GM18870 (cell line): ENCODE results near the gene SETD7.

ENCODE experiments used
- ATAC-seq: cut with Tn5 transposase; IDR thresholded peaks from one replicate; pipeline ENCODE4 v1.9.1; 2021; ENCODE audit warnings: moderate library complexity; ENCODE audit not compliant: unreplicated experiment

Gene SETD7

GRCh38 chr4:139514382-139515059 is 41.5 kb downstream of the SETD7 start:
- no peak for ATAC-seq

GRCh38 chr4:139511320-139511719 is 44.7 kb downstream of the SETD7 start:
- no peak for ATAC-seq

GRCh38 chr4:139509727-139510410 is 46.1 kb downstream of the SETD7 start:
- no peak for ATAC-seq

DNA sequence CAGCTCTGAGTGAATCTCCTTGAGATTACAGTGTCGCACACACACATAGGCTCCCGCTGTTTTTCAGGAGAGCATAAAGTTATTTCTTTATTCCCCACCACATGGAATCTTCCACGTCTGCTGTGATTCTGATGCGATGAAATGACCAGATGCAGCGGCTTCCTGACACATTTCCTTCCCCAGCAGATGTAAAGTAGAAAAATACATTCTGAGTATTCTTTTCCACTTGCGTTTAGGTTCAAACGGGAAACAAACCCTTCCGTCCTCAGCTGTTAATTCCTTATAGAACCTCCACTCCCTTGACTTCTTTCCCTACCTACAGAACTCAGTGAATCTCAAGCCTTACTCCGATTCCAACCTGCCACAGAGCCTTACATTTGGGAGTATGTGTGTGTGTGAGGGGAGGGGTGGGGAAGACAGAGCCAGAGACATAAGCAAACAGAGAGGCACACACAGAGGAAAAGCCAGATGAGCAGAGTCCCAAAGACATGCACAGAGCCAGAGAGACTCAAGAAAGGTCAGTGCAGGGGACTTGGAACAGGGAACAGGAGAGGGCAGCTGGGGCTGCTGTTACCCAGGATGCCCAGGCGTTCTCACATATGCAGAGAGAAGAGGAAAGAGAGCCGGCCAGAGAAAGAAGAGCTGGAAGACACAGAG is 47.3 kb downstream of the SETD7 start:
- ATAC-seq: no peak

DNA sequence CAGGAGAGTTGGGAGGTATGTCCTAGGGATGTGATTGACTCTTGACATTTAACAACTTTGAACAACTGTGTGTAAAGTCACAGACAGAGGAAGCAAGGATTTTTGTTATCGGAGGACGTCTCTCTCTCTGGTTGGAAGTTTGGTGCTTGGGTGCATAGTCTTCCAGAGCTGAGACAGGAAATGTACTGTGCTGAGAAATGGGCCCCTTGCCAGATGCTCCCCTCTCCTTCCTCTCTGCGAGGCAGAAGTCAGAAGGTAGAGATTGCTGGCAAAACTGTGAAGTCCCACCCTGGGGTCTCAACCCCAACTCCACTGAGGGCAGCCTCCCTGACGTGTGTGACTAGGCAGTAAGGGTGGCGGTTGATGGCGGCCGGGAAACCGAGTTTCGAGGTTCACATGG is 49.2 kb downstream of the SETD7 start:
- no peak for ATAC-seq

- ATAC-seq: no peak
Measured at GRCh38 chr4:139503622-139504166, 52.3 kb downstream of the SETD7 start.

GRCh38 chr4:139501927-139502899 is 53.8 kb downstream of the SETD7 start:
- no peak for ATAC-seq

GRCh38 chr4:139501527-139501926 is 54.5 kb downstream of the SETD7 start:
- ATAC-seq: no peak

DNA sequence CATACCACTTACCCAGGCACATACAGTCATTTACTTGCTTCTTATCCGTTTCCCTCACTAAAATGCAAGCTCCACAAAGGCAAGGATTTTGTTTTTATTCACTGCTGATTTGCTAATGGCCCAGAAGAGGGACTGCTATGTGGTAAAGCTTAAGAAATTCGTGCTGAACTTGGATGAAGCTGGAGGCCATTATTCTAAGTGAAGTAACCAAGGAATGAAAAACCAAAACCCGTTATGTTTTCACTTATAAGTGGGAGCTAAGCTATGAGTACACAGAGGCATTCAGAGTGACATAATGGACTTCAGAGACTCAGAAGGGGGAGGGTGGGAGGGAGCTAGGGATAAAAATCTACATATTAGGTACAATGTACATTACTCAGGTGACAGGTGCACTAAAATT is 54.9 kb downstream of the SETD7 start:
- ATAC-seq: no peak

DNA sequence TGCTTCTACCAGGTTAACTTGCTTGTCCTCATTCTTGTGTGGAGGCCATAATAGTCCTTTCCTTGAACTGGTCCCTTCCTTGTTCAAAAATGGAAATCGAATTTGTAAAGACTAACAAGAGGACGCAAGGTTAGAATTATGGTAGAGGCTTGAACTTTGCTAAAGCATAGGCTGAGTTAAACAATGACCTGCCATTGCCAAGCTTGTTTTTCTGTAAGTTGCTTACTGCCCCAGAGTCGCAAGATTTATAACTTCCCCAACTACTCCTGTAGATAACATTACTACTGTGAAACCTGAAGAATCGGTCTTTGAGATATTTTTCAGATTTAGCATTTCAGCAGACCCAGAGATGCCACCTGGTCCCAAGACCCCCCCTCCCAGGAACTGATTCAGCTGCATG is 56.8 kb downstream of the SETD7 start:
- ATAC-seq: no peak

- ATAC-seq: no peak
Measured at GRCh38 chr4:139493176-139493575, 62.8 kb downstream of the SETD7 start.

GRCh38 chr4:139492429-139492828 is 63.6 kb downstream of the SETD7 start:
- ATAC-seq: no peak

DNA sequence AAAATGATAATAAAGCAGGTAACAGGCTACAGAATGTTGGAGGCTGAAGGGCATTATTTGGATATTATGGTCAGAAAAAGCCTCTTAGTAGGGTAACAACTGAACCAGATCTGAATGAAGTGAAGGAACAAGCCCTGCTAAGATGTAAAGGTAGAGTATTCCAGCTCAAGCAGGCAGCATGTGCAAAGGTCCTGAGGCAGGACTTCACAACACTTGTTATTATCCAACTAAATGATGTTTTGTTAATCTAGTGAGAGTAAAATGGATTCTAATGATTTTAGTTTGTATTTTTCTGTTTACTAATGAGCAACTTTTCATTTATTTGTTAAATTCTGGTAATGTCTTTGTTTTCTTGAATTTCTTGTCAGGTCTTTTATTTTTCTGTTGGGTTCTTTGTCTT is 66.4 kb downstream of the SETD7 start:
- ATAC-seq: no peak

GRCh38 chr4:139488442-139488841 is 67.6 kb downstream of the SETD7 start:
- no peak for ATAC-seq

- no peak for ATAC-seq
Measured at GRCh38 chr4:139484783-139485311, 71.2 kb downstream of the SETD7 start.

GRCh38 chr4:139483000-139483399 is 73.0 kb downstream of the SETD7 start:
- no peak for ATAC-seq

DNA sequence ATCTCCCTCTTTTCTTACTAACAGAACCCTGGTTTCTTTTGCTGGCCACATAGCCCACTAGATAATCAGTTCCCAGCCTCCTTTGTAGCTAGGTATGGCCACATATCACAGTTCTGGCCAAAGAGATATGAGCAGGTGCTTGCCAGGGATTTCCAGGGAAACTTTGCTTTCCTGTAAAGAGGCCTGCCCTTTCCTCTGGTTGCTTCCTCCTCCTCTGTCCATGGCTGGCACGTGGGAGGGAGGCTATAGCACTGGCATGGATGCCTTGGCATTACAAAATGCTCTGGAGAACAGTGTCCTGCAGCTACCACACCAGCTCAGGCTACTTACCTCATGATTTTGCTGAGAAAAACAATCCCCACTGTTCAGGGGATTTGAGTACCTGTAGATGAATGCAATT is 74.6 kb downstream of the SETD7 start:
- ATAC-seq: no peak

GRCh38 chr4:139476363-139476762 is 79.7 kb downstream of the SETD7 start:
- no peak for ATAC-seq

DNA sequence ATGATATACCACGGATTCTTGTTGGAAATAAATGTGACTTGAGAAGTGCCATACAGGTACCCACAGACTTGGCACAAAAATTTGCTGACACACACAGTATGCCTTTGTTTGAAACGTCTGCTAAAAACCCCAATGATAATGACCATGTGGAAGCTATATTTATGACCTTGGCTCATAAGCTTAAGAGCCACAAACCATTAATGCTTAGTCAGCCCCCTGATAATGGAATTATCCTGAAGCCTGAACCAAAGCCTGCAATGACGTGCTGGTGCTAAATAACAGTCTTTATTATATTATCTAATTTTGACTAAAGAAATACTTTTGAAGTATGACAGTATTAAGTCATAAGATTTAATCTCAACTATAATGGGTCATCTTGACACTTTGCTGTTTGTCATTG is 83.2 kb downstream of the SETD7 start:
- no peak for ATAC-seq

DNA sequence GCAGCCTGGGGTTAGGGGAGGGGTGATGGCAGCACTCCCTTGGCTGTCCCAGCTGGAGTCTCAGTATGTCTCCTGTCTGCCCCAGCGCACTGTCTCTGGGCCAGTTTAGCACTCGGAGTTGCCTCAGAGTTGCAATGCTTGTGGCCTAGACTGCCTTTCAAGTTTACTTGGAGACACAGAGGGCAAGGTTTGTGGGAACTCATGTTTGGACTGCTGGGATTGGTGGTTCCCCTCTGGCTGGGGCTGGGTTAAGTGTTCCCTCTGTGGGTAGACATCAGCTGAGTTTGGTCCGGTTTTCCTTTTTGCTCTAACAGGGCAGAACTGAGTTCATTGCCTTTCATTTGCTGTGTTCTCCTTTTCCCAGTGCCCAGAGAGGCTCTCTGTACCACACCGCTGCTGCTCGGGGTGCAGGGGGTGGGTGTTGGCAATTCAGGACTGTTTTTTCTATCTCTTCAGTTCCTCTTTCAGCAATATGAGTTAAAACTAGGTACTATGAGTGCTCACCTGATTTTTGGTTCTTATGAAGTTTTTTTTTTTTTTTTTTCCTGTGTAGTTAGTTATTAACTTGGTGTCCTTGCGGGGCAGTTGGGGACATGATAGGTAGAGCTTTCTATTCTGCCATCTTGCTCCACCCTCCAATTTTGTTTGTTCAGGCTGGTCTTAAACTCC is 84.9 kb downstream of the SETD7 start:
- ATAC-seq: no peak
